CD4-positive, alpha-beta T cell (primary cell): ENCODE data around the gene DTD1. TPM values are rescaled to one million over a fixed set of nuclear protein-coding genes. Genes with fewer than 3 reads are reported as not detected.
A peak's percentile ranks its signal among the peaks of the same experiment; 100 is the strongest.

Experiments
- ATAC-seq: fragments of 200-7000 bp; cut with Tn5 transposase; one replicate; pipeline ENCODE4 v1.10.0; 2022; ENCODE audit warnings: mild to moderate bottlenecking; ENCODE audit not compliant: poor library complexity
- CTCF ChIA-PET: fragments of 350-600 bp; sonication (Branson Sonifier 250); formaldehyde crosslinking; loops from one replicate; lab custom pipeline; 2021; ENCODE audit warnings: antibody characterized with exemption, inconsistent platforms; lab: Charles Lee
- POLR2A ChIA-PET: fragments of 350-600 bp; sonication (Branson Sonifier 250); formaldehyde crosslinking; loops from one replicate; lab custom pipeline; 2021; ENCODE audit warnings: antibody characterized with exemption, inconsistent platforms; lab: Charles Lee
- DNase-seq, 14 experiments: peaks; one replicate each; pipeline ENCODE4 v3.0.0-alpha.2; 2013 to 2020; ENCODE audit warnings: mixed read lengths in 2 of 14
- H3K27ac ChIP-seq, 2 donors: one replicate each; pipeline versions ENCODE4 v1.5.1 to v1.7.0; 2013; ENCODE audit warnings: low read length in 2 of 2, low read depth in 1 of 2, mild to moderate bottlenecking in 1 of 2
- H3K27me3 ChIP-seq, 2 experiments: 1 replicate in 1 of 2; 2 replicates in 1 of 2; pipeline versions ENCODE4 v1.6.1 to v1.7.0; 2013; ENCODE audit warnings: low read length in 2 of 2, control low read depth in 1 of 2, mild to moderate bottlenecking in 1 of 2, moderate library complexity in 1 of 2; ENCODE audit not compliant: insufficient read depth in 2 of 2, control insufficient read depth in 1 of 2
- H3K36me3 ChIP-seq: one replicate; pipeline ENCODE4 v1.6.1; 2013; ENCODE audit warnings: low read length, control low read depth; ENCODE audit not compliant: insufficient read depth
- H3K4me1 ChIP-seq: one replicate; pipeline ENCODE4 v1.6.1; 2013; ENCODE audit warnings: low read length, control low read depth; ENCODE audit not compliant: insufficient read depth
- H3K4me3 ChIP-seq: one replicate; pipeline ENCODE4 v1.5.1; 2013; ENCODE audit warnings: mild to moderate bottlenecking, low read length, moderate library complexity
- H3K9me3 ChIP-seq, 2 experiments: 1 replicate in 1 of 2; 2 replicates in 1 of 2; pipeline versions ENCODE4 v1.6.1 to v1.7.0; 2013; ENCODE audit warnings: low read length in 2 of 2, mild to moderate bottlenecking in 2 of 2, control low read depth in 1 of 2, moderate library complexity in 1 of 2; ENCODE audit not compliant: control insufficient read depth in 1 of 2, insufficient read depth in 1 of 2
- H3K27ac Mint-ChIP-seq: one replicate; pipeline ENCODE4 v1.8.0; 2020; ENCODE audit warnings: mixed read lengths
- H3K27me3 Mint-ChIP-seq: one replicate; pipeline ENCODE4 v1.8.0; 2021; ENCODE audit warnings: mixed read lengths
- H3K36me3 Mint-ChIP-seq: one replicate; pipeline ENCODE4 v1.8.0; 2021; ENCODE audit warnings: low read depth, mixed read lengths
- H3K4me1 Mint-ChIP-seq: one replicate; pipeline ENCODE4 v1.8.0; 2021; ENCODE audit warnings: low read depth, mixed read lengths
- H3K4me3 Mint-ChIP-seq: one replicate; pipeline ENCODE4 v1.8.0; 2020; ENCODE audit warnings: mild to moderate bottlenecking, mixed read lengths
- H3K9me3 Mint-ChIP-seq: one replicate; pipeline ENCODE4 v1.8.0; 2020; ENCODE audit warnings: mixed read lengths
- CTCF ChIP-seq: fragments of 200-600 bp; IDR thresholded peaks from one replicate; pipeline ENCODE4 v1.8.0; 2022; ENCODE audit warnings: antibody characterized with exemption, mild to moderate bottlenecking
- intact Hi-C, 2 experiments: fragments of 100-400 bp; cut with DNase I in 1 of 2; cut with micrococcal nuclease in 1 of 2; formaldehyde crosslinking; loops; one replicate each; pipeline versions ENCODE4 v1.15.1 to v1.9.0; 2023 to 2025; cut with DNase I, micrococcal nuclease
- total RNA-seq, 174 experiments: library from RNA in 2 of 174; stranded (reverse) in 2 of 174; gene quantifications; one replicate each; pipeline ENCODE4 v1.2.3 and lab custom pipeline; 2021 to 2026

DTD1 gene
- total RNA-seq, 2 experiments from 2014 or later = 15.4 to 16.1 TPM

DNA sequence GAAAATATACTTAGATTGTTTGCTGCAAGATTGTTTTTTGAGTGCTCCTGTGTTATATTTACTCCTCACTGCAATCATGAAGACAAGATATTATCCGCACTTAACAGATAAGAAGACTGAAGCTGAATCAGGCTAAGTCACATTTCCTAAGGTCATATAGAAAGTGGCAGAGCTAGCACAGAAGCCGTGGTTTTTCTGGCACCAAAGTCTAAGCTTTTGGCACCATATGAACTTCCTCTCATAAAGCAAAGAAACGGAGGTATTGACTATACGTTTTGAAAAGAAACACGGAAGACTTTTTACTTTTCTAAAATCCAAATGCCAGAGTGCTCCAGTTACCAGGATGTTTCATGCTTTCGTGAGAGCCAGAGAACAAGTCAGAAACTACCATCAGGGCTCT, 9.3 kb upstream of the DTD1 start:
- Mint-ChIP-seq H3K27ac (peak overlapping the region; percentile 18), H3K36me3 (no peaks in the 10 kb centered on the region), H3K4me3 (no peak overlapping the region), H3K4me1 (peaks cover 5% of the 10 kb centered on the region), H3K27me3 (peaks cover under 1% of the 10 kb centered on the region), H3K9me3 (no peaks in the 10 kb centered on the region)
- TF ChIP-seq CTCF = no peak
- ChIA-PET POLR2A (interaction anchor here (1.7 kb wide), 1 partner anchor 9 kb away, joined by 4 read pairs; no protein-coding TSS in a partner anchor), CTCF (no interaction called here)
- intact Hi-C loops = no loop called here
- Histone ChIP-seq H3K27ac (no peak overlapping the region), H3K27me3 (no peaks in the 10 kb centered on the region), H3K4me3 (no peak overlapping the region), H3K4me1 (no peaks in the 10 kb centered on the region), H3K36me3 (no peaks in the 10 kb centered on the region), H3K9me3 (no peaks in the 10 kb centered on the region)
- DNase-seq = no peak
- no peak for ATAC-seq

DNA sequence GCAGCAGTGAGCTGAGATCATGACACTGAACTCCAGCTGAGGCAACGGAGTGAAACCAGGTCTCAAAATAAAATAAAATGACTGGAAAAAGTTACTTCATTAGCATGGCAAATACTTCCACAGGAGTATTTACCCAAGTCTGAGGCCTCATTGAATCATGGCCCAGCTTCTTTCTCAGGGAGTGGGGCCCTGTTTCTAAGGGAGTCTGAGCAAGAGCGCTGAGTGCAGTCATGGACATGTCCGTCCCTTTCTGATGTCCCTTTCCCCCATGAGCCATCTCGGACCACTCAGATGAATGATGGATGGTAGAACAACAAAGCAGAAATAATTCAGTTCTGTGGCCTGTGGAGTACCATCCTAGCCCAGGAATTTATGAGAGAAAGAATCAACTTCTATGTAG, 7.8 kb upstream of the DTD1 start:
- Mint-ChIP-seq H3K27ac (no peak overlapping the region), H3K4me3 (no peak overlapping the region), H3K9me3 (no peaks in the 10 kb centered on the region), H3K4me1 (peaks cover 5% of the 10 kb centered on the region), H3K27me3 (peaks cover 8% of the 10 kb centered on the region), H3K36me3 (no peaks in the 10 kb centered on the region)
- no peaks in the 10 kb centered on the region for H3K4me1 ChIP-seq
- no peak overlapping the region for H3K4me3 ChIP-seq
- no peaks in the 10 kb centered on the region for H3K9me3 ChIP-seq
- no peak overlapping the region for H3K27ac ChIP-seq
- no peaks in the 10 kb centered on the region for H3K27me3 ChIP-seq
- intact Hi-C loops = no loop called here
- TF ChIP-seq CTCF = no peak
- no peaks in the 10 kb centered on the region for H3K36me3 ChIP-seq
- DNase-seq (no peak), ATAC-seq (no peak)
- POLR2A ChIA-PET = no interaction called here
- CTCF ChIA-PET = no interaction called here

GRCh38 chr20:18585134-18585533, 2.7 kb upstream of the DTD1 start:
- Mint-ChIP-seq H3K4me3 (peak overlapping the region; percentile 30), H3K9me3 (no peaks in the 10 kb centered on the region), H3K36me3 (no peaks in the 10 kb centered on the region), H3K4me1 (peaks cover 23% of the 10 kb centered on the region), H3K27ac (no peak overlapping the region), H3K27me3 (peaks cover 8% of the 10 kb centered on the region)
- ChIA-PET CTCF (no interaction called here), POLR2A (interaction anchor here (0.6 kb wide), 1 partner anchor 18 kb away, joined by 3 read pairs; no protein-coding TSS in a partner anchor)
- no peak for TF ChIP-seq CTCF
- DNase-seq (no peak), ATAC-seq (no peak)
- intact Hi-C loops = loop anchor here in 1 of 2 experiments (5.0 kb wide), 1 partner anchor 78 kb away; the partner anchor contains the start of gene SEC23B
- no peaks in the 10 kb centered on the region for H3K9me3 ChIP-seq
- H3K4me1 ChIP-seq = peaks cover 17% of the 10 kb centered on the region
- no peak overlapping the region for H3K27ac ChIP-seq
- H3K27me3 ChIP-seq = no peaks in the 10 kb centered on the region
- no peak overlapping the region for H3K4me3 ChIP-seq
- H3K36me3 ChIP-seq = no peaks in the 10 kb centered on the region
